Hepatic stellate cell (primary cell): Measurements from ENCODE around the gene HNRNPA3.
"Not testable (repeated sequence)": the region's sequence is repeated elsewhere in the genome, so short reads cannot be mapped to it uniquely, and the experiment has no call there.

Source experiments
- DNase-seq: peaks from one replicate; pipeline ENCODE4 v3.0.0; 2011; ENCODE audit warnings: low spot score

The HNRNPA3 gene

DNA sequence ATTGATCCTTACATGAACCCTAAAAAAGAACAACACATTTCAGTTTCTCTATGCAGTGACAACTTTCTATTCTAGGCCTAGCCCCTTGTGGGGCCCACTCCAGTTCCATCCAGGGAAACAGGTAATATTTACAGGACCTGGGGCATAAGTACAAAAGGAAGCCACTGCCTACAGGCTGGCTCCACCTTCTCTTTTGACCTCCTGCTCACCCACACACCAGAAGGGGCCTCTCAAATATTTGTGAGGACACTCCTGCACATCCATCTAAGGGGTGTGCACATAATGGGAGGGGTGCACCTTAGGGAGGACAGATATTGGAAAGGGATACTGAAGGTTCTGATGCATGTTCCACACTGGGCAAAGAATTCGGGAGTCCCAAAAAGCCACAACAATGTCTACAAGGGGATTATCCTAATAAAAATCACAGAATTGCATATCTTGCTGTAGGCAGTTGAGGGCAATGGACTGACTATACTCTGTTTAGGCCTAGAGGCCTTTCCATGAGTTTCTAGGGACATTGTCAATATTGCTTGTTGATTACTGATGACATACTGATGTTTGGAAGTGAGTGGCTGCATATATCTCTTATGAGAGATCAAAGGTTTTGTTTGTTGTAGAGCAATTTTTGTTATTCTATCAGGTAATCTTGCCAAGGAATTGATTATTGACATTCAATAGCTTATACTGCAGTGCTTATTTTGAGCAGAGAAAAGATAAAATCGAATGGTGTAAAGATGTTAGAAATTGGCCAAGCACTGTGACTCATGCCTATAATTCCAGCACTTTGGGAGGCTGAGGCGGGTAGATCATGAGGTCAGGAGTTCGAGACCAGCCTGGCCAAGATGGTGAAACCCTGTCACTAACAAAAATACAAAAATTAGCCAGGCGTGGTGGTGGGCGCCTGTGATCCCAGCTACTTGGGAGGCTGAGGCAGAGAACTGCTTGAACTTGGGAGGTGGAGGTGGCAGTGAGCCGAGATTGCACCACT lies 23.8 kb upstream of the HNRNPA3 start:
- no peak for DNase-seq

DNA sequence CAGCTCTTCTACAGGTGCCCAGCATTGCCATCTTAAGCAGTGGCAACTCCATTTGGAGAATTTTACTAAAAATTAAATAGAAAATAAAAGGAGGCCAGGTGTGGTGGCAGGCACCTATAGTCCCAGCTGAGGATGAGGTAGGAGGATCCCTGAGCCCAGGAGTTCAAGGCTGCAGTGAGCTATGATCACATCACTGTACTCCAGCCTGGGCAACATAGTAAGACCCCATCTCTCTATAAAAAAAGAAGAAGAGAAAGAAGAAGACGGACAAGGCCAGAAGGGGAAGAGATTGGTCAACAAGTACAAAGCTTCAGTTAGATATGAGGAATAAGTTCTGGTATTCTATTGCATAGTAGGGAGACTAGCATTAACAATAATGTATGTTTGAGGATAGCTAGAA lies 21.7 kb upstream of the HNRNPA3 start:
- no peak for DNase-seq

DNA sequence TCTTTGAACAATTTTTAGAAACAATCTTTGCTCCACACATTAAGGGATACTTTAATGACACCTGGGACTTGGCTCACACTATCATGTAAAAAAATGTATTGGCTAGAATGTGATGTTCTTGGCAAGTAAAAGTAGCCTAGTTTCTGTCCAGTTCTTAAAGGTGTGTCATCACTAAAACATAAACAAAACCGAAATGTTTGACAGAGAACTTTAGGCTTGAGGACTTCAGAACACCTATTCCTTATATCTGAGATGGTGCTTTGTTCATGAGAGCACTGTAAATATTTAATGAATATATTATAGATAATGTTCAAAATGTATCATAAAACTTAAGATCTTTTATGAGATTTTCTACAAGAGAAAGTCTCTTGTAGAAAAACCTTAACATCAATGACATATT lies 19.8 kb upstream of the HNRNPA3 start:
- DNase-seq, result no peak

DNA sequence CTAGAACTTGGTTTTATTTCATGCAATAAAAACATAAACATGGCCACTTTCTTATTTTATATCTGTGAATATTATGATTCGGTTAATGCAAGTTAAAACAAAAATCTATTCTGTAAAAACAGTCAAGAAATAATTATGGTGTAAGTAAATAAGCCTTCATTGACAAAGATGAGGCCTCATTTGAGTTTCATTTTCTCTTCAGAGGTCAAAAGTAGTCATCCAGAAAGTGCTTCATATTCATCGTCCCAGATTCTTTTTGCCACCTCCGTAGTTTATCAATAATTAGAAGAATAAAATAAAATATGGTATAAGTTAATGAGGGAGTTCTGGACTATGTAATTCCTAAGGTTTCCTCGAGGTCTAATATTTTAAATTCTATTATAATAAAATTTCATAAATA lies 19.4 kb upstream of the HNRNPA3 start:
- DNase-seq, result no peak

DNA sequence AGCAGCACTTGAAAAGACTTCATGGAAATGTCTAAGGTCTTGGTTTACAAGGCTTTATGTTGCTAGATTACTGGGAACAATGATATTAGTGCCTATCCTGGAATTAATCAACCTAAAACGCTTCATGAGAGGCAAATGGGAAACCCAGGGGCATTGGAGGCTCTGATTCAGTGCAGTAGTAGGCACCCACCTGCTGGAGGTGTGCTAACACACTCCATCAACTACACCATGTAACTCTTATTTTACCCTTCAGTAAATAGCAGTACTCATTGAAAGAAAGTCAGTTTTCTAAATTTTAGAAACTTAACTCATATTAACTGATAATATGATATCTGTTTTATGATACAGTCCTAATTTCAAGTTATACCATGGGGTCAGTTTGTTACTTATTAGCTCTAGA lies 17.4 kb upstream of the HNRNPA3 start:
- no peak for DNase-seq

DNA sequence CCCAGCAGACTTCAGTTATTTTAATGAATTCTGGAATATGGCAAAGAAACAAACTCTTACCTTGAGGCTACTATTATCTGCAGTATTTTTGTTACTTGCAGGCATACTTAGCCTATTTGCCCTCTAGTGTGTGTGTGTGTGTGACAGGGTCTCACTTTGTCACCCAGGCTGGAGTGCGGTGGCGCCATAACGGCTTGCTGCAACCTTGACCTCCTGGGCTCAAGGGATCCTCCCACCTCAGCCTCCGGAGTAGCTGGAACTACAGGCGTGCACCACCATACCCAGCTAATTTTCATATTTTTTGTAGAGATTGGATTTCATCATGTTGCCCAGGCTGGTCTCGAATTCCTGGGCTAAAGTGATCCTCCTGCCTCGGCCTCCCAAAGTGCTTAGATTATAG lies 12.2 kb upstream of the HNRNPA3 start:
- not testable (repeated sequence) for DNase-seq

DNA sequence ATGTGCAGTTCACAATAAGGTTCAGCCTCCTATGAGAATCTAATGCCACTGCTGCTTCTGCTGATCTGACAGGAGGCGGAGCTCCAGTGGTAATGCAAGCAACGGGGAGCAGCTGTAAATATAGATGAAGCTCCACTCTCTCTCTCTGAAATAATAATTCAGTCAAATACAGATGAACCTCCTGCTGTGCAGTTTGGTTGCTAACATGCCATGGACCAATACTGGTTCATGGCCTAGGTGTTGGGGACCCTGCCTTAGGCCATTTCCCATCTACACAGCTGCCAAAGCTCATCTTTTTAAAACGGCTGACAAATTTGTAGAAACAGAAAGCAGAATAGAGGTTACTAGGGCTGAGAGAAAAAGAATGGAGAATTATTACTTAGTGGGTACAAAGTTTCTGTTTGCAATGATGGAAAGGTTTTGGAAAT lies 10.7 kb upstream of the HNRNPA3 start:
- no peak for DNase-seq

DNA sequence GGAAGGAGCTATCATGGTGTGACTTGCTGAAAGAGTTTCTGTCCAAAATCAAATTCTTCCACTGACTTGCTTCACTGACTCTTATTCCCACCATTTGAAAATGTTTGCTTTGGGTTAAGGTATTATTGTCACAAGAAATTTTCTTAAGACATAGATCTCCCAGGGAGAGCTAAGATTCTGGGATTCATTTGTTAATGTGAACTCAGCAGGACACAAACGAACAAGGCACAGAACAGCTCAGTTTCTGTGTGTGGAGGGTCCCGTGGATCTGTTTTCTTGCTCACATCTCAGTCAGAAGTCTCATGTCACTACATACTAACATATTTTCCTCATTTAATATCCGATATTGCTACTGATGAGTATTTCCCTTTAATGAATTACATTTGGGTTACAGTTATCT lies 8.2 kb upstream of the HNRNPA3 start:
- no peak for DNase-seq

DNA sequence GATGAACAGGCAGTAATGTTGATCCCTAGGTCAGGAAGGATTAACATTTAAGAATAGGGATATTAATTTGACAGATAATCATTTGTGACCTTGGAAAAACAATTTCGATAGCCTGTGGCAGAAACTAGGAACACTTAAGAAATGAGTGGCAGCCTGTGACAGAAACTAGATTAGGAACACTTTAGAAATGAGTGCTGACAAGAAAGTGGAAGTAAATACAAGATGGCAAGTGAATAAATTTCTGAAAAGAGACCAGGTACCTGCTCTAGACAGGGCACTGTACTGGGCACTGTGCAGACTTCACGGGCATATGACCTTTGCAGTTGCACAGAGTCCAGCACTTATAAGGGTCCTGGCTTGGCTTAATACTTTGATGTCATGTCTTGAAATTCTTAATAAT lies 5.5 kb upstream of the HNRNPA3 start:
- no peak for DNase-seq

DNA sequence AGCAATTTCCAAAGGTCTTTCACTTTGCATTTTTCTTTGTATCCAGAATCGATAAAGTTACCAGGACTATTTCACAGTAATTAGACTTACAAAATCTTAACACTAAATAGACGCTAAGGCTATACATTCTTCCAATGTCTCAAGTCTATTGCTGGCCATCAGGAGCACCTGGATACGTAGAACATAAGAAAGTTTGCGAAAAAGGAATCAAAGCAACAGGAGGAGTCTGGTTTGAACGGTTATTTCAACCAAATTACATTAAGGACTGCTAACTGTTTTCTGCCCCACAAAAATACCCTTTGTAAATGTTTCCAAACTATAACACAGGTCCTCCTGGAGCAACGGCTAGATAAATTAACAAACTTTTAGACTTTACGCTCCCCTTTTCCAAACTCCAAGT lies 1.4 kb upstream of the HNRNPA3 start:
- DNase-seq, result no peak

DNA sequence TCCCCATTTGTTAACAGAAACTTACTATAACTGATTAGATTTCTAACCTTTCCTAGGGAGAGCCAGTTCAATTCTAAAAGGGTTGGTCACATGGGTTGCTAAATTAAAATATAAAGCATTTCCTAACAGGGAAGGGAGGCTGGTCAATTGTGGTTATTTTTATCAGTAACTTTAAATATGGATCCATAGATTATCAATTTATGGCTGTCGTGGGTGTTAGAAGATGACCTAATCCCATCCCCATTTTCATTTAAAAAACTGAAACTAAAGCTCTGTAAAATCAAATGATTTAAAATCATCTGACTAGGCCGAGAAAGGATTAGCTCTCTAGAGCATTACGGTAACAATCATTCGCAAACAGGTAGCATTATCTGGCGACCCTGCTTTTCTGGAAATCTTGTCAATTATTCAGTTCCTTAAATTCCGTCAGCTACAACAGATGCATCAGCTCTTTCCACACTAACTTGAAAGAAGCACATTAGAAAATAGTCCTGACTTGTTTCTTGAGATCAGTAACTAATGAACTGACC lies 953 bp upstream of the HNRNPA3 start:
- no peak for DNase-seq

DNA sequence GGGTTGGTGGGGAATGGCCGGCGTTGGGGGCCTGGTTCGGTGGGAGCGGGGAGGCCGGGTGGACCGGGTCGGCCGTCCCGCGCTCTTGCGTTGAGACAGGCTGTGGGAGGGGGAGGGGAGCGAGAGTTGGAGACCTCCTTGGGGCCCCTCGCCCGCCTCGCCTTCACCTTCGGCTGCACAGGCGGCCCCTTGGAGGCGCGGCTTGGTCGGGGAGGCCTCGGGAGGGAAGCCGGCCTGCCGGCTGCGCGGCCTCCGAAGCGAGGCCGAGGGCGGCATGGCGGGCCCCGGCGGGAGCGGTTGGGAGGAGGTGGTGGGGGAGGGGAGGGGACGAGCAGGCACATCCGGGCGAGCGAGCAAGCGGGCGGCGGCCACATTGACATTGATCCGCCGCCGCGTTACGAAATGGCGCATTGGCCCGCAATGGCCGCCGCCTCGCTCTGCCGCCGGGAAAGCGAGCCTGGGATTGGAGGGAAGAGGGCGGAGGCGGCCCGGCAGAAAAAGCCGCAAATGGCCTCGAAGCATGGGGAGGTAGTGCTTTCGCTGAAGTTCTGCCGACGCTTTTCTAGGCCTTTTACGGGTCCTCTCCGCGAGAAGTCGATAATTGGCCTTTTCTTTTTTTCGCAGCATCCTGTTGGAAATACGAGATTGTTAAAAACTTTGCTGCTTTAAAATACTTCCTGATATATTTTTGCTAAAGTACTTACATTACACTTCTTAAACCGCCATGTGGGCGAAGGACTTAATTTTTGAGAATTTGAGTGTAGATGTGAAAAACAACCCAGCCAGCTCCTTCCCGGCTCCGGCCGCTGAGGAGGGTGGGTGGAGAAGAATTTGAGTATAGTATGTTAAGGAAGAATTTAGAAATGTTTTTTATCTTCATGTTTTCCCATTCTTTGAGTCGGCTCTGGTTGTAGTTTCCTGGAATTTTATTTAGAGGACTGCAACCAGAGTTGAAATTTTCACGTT lies 580 bp downstream of the HNRNPA3 start:
- peak; percentile 91 for DNase-seq

DNA sequence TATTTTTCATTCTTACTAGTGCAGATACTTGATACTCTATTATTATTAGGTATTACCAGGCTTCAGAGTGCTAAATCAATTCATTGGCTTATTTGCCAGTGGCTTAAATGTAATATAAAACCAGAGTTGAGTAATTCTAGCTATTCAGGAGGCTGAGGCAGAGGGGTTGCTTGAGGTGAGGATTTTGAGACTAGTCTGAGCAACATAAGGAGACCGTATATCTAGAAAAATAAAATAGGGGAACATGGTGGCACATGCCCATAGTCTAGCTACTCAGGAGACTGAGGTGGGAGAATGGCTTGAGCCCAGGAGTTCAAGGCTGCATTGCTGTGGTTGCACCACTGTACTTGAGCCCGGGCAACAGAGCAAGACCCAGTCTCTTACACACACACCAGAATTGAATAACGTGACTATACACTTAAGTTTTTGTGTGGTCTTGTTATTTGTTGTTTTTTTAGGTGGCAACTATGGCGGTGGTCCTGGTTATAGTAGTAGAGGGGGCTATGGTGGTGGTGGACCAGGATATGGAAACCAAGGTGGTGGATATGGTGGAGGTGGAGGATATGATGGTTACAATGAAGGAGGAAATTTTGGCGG lies 4.8 kb downstream of the HNRNPA3 start:
- no peak for DNase-seq

DNA sequence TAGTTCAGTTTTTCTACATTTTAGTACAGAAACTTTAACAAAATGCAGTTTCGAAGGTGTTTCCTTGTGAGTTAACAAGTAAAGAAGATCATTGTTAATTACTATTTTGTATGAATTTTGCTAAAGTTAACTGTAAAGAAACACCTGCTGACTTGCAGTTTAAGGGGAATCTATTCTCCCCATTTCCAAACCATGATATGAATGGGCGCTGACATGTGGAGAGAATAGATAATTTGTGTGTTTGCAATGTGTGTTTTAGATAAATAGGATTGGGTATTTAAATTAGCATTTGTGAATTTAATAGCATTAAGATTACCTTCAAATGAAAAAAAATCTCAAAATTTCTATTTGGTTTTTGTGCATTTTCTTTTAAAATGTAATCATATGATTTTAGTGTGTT lies 7.2 kb downstream of the HNRNPA3 start:
- DNase-seq, result not testable (repeated sequence)

DNA sequence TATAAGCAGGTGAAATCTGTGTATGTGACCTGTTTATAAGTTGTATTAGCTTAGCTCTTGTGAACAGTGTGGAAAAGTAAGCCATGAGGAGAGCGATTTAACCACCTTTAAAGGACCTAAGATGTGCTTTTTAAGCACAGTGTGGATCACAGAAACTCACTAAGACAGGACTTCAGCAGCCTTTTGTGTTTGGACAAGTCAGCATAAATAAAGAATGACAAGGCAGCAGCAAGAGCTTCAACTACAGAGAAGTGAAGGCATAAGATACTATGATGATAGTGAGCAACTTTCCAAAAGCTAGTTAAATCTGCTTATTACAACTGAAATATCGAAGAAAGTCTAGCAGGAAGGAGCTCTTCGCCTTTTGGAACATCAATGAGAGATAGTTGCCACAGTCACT lies 8.9 kb downstream of the HNRNPA3 start:
- DNase-seq, result no peak

DNA sequence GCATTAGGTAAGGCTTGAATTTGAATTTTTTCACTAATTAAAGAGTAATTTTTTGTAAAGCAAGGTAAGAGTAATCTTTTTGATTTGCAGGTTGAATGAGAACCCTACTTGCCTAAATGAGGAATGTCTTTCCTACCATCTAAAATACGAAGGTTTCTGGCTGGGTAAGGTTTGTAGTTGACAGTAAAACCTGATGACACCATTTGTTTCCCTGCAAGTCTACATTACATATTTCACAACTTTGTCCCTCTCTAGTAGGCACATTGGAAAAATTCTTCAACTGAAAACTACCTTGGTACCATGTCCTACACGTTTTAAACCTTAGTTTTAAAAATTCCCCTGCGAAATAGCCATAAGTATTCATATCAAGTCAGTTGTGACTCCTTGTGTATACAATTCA lies 9.4 kb downstream of the HNRNPA3 start:
- no peak for DNase-seq

DNA sequence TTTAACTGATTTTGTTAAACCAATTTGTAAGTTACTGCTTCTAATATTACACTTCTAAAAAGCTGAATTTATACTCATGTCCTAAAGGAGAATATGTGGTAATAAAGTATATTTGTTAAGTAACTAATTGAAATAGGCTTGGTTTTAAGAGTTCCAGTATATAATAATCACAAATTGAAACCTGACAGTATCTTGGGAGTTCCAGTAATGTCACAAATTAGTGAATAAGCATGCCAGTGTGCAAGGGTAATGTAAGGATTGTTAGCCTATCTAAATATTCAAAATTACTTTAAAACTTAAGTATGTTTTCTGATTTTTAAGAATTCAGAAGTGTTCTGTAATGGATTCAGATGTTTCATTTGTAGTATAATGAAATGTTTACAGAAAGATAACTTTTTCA lies 10.8 kb downstream of the HNRNPA3 start:
- DNase-seq, result not testable (repeated sequence)

DNA sequence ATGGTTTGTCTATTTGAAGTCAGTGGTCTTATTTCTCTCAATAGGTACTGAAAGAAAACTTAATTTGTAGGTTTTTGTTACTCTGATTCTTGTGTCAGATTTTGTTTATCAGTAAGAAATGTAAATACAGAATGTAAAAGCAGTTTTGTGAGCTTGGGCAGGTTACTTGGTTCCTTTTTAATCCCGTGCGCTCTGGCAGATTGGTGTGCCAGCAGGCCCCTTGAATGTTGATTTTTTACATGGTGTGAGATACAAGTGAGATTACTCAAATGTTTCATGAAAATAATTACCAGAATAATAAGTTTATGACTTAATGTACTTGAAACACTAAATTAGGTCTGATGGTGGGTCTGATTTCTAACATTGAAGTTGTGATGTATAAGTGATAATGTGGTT lies 13.4 kb downstream of the HNRNPA3 start:
- DNase-seq, result no peak

DNA sequence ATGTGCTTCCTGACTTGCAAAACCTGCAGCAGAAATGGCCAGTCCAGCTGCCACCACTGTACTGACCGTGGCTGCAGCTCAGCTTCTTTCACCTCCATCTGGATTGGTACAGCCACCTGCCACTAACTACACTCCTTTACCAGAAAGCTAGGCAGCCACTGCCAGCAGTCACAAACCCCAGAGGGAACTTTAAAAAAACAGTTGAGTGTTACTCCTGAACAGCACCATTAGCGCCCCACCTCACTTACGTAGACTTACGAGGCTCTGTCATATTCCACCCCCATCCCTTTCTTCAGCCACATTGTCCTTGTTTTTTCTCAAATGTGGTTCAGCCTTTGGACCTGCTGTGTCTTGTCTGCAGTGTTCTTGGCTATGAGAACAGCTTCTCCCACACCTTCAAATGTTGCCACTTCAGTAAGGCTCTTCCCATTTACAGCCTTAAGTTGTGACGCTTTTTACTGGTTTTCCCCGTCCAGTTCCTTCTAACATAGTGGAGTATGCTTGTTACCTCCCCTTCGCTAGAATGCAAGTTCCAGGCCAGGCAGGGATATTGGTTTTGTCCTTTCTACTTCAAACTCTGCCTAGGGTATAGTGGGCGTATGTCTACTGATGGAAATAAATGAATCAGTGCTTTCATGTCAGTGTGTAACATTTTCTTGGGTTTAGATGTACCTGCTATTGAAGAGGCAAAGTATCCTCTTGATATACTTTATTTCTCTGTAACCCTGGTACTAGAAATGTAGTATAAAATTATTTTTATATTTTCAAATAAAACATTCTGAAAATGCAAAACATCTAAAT lies 17.0 kb downstream of the HNRNPA3 start:
- no peak for DNase-seq

DNA sequence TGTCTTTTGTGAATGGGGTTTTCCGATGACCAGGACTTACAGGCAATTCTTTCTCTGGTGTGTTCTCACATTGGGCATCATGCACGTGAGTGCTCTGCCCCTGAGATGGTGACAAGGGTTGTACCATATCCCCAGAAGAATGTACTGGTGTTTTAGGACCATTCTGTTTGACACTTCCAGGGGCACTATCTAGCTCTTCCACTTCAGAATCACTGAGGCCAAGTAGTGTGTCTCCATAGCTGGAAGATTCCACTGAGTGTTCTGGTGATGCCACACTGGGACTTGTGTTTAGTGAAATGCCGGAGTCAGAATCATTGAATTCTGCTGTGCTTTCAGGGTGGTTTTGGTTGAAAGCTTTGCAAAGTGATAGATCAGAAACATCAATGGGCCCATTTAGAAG lies 18.7 kb downstream of the HNRNPA3 start:
- DNase-seq, result no peak

DNA sequence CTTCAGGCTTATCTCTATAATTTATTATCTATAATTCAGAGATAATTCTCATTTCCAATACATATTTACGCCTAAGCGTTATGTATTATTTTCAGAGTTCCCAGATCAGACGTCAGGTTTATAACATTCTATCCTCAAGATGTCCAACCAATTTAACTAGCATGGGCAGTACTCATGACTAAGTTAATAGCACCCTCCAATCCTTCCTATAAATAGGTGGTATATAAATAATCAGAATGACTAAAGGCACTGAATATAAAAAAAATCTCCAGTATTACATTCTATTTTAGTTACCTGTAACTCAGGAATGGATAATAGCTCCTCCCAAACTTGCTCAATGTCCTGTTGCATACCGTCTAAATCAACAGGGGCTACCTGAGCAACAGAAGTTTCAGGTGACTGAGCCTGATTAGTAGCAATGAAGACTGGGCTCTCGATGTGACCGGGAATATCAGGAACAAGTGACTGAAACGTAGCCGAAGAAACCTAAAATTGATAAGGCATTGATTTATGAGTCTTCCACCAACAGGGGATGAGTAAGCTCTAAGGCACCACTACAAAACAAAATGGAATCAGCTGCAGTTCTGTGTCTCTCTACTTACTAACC lies 19.6 kb downstream of the HNRNPA3 start:
- DNase-seq, result no peak
